HL-60/S4 (cell line): Measurements from ENCODE around the gene KLF7.
"Not testable (repeated sequence)": the region's sequence is repeated elsewhere in the genome, so short reads cannot be mapped to it uniquely, and the experiment has no call there.

Experiments
- in situ Hi-C: fragments of 300-500 bp; cut with MboI; formaldehyde crosslinking; loops from 2 replicates; pipeline ENCODE4 v1.14.3; 2022; ENCODE audit warnings: low sequenced_read_pairs

The KLF7 gene

GRCh38 chr2:207067473-207067872 lies 98.3 kb downstream of the KLF7 start:
- in situ Hi-C loops = no loop called here

GRCh38 chr2:207066791-207067460 lies 98.8 kb downstream of the KLF7 start:
- in situ Hi-C loops = no loop called here

DNA sequence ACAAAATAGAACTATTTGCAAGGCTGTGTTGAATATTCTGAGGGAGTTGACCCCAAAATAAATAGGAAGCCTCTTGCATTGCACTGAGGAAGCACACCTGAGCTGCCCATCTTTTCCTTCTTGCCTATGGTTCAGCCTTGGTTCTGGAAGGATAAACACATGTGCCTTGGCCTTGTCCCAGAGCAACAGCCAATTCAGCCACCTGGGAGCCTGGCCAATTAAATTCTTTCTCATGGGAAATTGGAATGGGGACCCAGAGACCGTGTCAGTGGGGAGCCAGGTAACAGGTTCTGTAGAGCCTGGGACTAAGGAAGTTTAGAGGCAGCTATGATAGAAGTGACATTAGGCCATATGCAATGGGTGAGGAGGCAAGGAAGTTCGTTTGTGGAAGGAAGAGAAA lies 99.6 kb downstream of the KLF7 start:
- in situ Hi-C loops = no loop called here

- in situ Hi-C loops = no loop called here
Observed at GRCh38 chr2:207064128-207064690, 101.5 kb downstream of the KLF7 start.

- in situ Hi-C loops = no loop called here
Observed at GRCh38 chr2:207061181-207061580, 104.6 kb downstream of the KLF7 start.

- in situ Hi-C loops = no loop called here
Observed at GRCh38 chr2:207055257-207055656, 110.5 kb downstream of the KLF7 start.

DNA sequence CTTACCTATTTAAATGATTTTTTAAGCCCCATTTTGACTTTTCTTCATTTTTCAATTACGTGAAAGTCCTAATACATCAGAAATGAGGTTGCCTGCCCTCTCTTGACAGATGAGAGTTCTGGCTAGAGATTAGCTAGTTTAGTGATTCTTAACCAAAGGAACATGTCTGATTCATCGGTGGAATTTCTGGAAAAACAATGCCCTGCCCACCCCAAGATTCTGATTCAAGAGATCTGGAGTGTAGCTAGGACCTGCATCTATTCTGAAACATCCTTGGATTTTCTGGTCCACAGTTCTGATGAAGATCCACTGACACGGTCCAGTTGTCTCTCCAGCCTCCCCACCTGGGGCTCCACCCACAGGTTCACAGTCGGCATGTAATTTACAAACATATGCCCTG lies 111.2 kb downstream of the KLF7 start:
- in situ Hi-C loops = no loop called here

DNA sequence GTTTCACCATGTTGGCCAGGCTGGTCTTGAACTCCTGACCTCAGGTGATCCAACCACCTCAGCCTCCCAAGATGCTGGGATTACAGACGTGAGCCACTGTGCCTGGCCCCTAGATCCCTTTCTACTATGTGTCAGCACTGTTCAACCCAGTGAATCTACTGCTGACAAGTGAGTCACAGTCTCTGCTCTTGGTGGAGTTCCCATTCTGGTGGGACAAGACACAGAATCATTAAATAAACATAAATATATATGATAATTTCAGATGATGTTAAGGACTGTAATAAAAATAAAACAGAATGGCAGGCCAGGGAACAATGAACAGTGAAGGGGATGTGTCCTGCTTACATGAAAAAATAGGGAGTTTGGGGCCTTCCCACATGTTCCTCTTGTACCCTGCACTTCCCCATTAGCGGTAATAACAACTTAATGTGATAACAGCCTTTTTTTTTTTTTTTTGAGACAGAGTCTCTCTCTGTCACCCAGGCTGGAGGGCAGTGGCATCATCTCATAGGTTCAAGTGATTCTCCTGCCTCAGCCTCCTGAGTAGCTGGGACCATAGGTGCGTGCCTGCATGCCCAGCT lies 114.3 kb downstream of the KLF7 start:
- in situ Hi-C loops = no loop called here

GRCh38 chr2:207049122-207049521 lies 116.6 kb downstream of the KLF7 start:
- in situ Hi-C loops = no loop called here

- in situ Hi-C loops = no loop called here
Observed at GRCh38 chr2:207048416-207048815, 117.3 kb downstream of the KLF7 start.

GRCh38 chr2:207046724-207047123 lies 119.0 kb downstream of the KLF7 start:
- in situ Hi-C loops = no loop called here

DNA sequence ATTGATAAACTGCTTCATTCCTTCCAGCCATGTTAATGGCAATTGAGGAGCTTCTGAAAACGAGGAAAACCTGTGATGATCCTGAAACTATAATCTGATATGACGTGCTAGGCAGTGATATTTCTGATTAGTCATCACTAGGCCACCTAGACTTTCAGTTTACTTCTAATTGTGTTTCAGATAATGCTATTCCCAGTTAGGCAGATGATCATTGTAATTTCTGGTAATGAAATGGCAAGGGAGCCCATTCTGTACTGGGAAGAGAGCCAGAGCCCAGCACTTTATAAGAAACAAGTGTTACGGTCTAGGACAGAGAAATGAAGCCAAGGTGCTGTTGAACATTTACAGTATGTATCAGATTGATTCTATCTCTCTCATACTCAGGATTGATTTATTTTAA lies 120.2 kb downstream of the KLF7 start:
- in situ Hi-C loops = no loop called here

DNA sequence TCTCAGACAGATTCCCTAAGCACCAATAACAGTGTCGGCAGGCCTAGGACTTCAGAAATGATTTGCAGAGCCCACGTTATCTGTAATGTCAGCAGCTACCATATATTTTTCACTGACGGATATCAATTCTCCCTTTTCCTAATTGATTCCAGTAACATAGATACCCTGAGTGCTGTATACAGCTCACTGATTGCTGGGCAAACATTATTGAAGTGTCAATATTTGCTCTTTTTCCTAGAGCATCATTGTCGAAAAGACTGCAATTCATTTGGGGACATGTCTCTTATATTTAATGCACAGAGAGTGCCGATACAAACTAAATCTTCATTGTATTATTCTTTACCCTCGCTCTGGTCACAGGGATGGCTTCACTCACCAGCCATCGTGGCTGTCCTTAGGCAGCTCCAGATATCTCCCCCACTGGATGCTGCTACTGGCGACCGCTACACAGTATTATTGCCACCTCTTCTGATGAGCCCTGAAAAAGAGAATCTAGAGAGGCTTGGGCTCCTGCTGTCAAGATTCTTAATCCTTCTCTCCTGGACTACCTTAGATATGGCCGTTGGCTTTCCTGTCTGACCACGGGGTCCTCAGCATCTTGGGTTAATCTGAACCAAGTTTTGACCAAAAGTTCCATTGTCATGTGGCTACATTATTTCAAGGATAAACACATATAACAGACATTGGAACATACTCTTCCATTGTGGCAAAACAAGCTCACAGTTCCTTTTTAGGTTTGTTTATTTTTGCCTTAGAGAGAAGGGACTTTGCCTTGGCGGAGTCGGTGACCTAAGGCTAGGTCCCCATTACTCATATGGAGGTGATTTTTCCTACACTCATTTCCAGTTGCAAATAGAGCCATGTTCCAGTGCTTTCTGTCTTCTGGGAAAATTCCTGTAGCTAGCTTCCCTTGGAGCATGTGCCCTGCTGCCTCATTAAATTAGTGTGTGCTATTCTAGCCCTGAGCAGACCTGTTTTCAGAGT lies 121.1 kb downstream of the KLF7 start:
- in situ Hi-C loops = no loop called here

- in situ Hi-C loops = no loop called here
Observed at GRCh38 chr2:207042841-207043240, 122.9 kb downstream of the KLF7 start.

DNA sequence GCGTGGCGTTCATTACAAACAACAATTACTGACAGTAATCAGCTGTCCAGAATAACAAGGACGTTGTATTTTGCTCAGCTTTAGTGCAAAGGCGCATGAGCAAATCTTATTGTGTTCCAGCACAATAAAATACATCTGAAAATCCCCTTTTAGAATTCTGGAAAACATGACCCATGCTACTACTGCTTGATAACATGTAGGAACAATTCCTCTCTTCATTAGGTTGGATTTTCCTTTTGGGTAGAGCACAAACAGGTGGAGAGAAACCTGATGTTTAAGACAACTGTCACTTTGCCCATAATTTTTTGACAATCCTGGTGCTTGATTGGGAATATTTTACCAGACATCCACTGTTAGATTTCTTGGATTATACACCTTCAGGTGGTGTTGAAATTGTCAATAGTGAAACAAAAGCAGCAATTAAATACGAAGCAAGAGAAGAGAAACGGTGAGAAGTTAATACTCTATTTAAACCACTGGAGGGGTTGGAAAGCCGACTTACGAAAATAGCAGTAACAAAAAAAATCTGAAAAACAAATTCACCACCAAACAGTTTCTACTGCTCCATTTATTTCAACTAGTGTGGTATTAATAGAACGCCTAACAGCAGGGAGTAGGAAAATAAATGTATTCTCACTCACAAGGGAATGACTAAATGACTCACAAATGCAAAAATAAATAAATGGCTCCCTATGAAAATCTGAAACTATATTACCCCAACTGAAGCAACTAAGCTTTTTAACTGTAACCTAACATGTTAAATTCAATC lies 123.8 kb downstream of the KLF7 start:
- in situ Hi-C loops = no loop called here

- in situ Hi-C loops = no loop called here
Observed at GRCh38 chr2:207041279-207041678, 124.5 kb downstream of the KLF7 start.

- in situ Hi-C loops = no loop called here
Observed at GRCh38 chr2:207040696-207041095, 125.1 kb downstream of the KLF7 start.

GRCh38 chr2:207039225-207039624 lies 126.5 kb downstream of the KLF7 start:
- in situ Hi-C loops = no loop called here

- in situ Hi-C loops = no loop called here
Observed at GRCh38 chr2:207038299-207038698, 127.4 kb downstream of the KLF7 start.

DNA sequence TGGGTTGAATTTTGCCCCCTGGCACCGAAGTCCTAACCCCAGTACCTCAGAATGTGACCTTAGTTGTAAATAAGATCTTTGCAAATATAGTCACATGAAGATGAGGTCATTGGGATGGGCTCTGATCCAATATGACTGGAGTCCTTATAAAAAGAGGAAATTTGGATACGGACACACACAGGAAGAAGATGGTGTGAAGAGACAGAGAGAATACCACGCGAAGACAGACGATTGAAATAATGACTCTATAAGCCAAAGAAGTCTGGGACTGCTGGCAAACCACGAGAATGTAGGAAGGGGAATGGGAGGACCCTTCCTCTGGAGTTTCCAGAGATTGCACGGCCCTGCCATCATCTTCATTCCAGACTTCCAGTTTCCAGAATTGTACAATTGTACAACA lies 127.9 kb downstream of the KLF7 start:
- in situ Hi-C loops = no loop called here

DNA sequence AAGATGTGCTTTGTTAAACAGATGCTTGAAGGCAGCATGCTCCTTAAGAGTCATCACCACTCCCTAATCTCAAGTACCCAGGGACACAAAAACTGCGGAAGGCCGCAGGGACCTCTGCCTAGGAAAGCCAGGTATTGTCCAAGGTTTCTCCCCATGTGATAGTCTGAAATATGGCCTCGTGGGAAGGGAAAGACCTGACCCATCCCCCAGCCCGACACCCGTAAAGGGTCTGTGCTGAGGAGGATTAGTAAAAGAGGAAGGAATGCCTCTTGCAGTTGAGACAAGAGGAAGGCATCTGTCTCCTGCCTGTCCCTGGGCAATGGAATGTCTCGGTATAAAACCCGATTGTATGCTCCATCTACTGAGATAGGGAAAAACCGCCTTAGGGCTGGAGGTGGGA lies 128.7 kb downstream of the KLF7 start:
- in situ Hi-C loops = not testable (repeated sequence)
